PC-9 (cell line): ENCODE results near the gene B3GNT5. TPM values are rescaled to one million over a fixed set of nuclear protein-coding genes. Genes with fewer than 3 reads are reported as not detected.

Experiments used
- BruUV-seq: library from RNA; stranded (reverse); fragments of 400-500 nt; replicated peaks from 2 replicates; lab custom pipeline; 2021; lab: Mats Ljungman, UMichigan
- CTCF ChIA-PET: fragments of 300-600 bp; sonication (Branson Sonifier 250); formaldehyde crosslinking; loops from one replicate; lab custom pipeline; 2022; ENCODE audit warnings: antibody characterized with exemption; lab: Charles Lee
- POLR2A ChIA-PET: fragments of 300-600 bp; sonication (Branson Sonifier 250); formaldehyde crosslinking; loops from one replicate; lab custom pipeline; 2022; ENCODE audit warnings: antibody characterized with exemption; ENCODE audit not compliant: unreplicated experiment; lab: Charles Lee
- DNase-seq, 2 experiments: peaks; one replicate each; pipeline versions ENCODE4 v3.0.0 to v3.0.0-alpha.2; 2015 to 2022; ENCODE audit warnings: mixed read lengths in 1 of 2
- H2AFZ ChIP-seq: fragments of 200-600 bp; sonication (generic); 2 replicates; pipeline ENCODE4 v1.8.1; 2017; ENCODE audit warnings: antibody characterized with exemption
- H3F3A ChIP-seq: fragments of 200-600 bp; sonication (generic); 2 replicates; pipeline ENCODE4 v1.8.1; 2017; ENCODE audit warnings: antibody characterized with exemption, mild to moderate bottlenecking, low read depth; ENCODE audit not compliant: insufficient read depth
- H3K27ac ChIP-seq: fragments of 200-600 bp; sonication (generic); 2 replicates; pipeline ENCODE4 v1.6.1; 2016; ENCODE audit warnings: mixed run types
- H3K27me3 ChIP-seq: fragments of 200-600 bp; sonication (generic); 2 replicates; pipeline ENCODE4 v1.6.1; 2016; ENCODE audit warnings: low read depth, mixed run types; ENCODE audit not compliant: insufficient read depth
- H3K36me3 ChIP-seq: fragments of 200-600 bp; sonication (generic); 2 replicates; pipeline ENCODE4 v1.6.1; 2016; ENCODE audit warnings: low read depth, mixed run types
- H3K4me1 ChIP-seq: fragments of 200-600 bp; sonication (generic); replicated peaks from 2 replicates; pipeline ENCODE4 v1.6.1; 2016; ENCODE audit warnings: mixed run types; ENCODE audit not compliant: insufficient read depth
- H3K4me2 ChIP-seq: fragments of 200-600 bp; sonication (generic); 2 replicates; pipeline ENCODE4 v1.6.1; 2017; ENCODE audit warnings: mixed run types
- H3K4me3 ChIP-seq: fragments of 200-600 bp; sonication (generic); 2 replicates; pipeline ENCODE4 v1.6.1; 2016; ENCODE audit warnings: mixed run types
- H3K79me2 ChIP-seq: fragments of 200-600 bp; sonication (generic); 2 replicates; pipeline ENCODE4 v1.6.1; 2017; ENCODE audit warnings: low read depth, mixed run types
- H3K9me2 ChIP-seq: fragments of 200-600 bp; sonication (generic); 2 replicates; pipeline ENCODE4 v1.8.1; 2017; ENCODE audit warnings: mild to moderate bottlenecking; ENCODE audit not compliant: insufficient read depth
- H3K9me3 ChIP-seq: fragments of 200-600 bp; sonication (generic); 2 replicates; pipeline ENCODE4 v1.8.1; 2016; ENCODE audit warnings: low read depth; ENCODE audit not compliant: insufficient read depth
- H4K20me1 ChIP-seq: fragments of 200-600 bp; sonication (generic); 2 replicates; pipeline ENCODE4 v1.8.1; 2017; ENCODE audit not compliant: insufficient read depth
- CTCF ChIP-seq: fragments of 200-600 bp; sonication (generic); conservative IDR thresholded peaks from 2 replicates; pipeline ENCODE4 v1.6.1; 2017; ENCODE audit warnings: mixed run types, antibody characterized with exemption, mild to moderate bottlenecking, moderate library complexity
- EZH2 ChIP-seq: fragments of 200-600 bp; sonication (generic); IDR thresholded peaks from 2 replicates; pipeline ENCODE4 v1.8.0; 2017; ENCODE audit warnings: antibody characterized with exemption, low read depth
- intact Hi-C: fragments of 100-400 bp; cut with micrococcal nuclease; formaldehyde crosslinking; loops from one replicate; pipeline ENCODE4 v1.10.0; 2022; ENCODE audit not compliant: unreplicated experiment
- total RNA-seq: library from RNA; stranded (reverse); gene quantifications from 2 replicates; pipeline ENCODE4 v1.2.3, GENCODE V29; 2021

B3GNT5 gene
- total RNA-seq, 1 experiment from 2014 or later: 30.7 TPM

DNA sequence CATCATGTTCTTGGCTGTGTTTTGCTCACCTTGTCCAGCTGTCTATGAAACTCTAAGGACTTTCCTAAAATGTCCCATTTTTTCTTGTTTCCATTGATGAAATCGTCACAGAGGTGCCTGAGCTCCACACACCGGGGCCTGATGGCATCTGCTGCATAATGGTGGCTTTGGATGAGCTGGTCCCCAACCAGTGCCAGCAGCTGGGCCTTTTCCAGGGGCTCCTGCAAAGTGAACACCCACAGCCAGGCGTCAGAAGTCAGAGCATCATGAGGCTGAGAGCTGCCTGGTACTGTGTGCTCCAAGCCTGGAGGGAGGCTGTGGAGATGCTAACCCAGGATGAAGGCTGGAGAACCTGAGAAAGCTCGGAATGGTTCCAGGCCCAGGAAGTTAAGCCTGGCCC, 46.9 kb downstream of the B3GNT5 start:
- Histone ChIP-seq H3K79me2 (no peaks in the 10 kb centered on the region), H3K36me3 (peaks cover 20% of the 10 kb centered on the region), H3K9me2 (no peaks in the 10 kb centered on the region), H4K20me1 (no peaks in the 10 kb centered on the region), H3F3A (peaks cover 18% of the 10 kb centered on the region), H3K4me3 (no peak overlapping the region), H3K4me1 (peaks cover 55% of the 10 kb centered on the region), H3K4me2 (no peak overlapping the region), H3K27me3 (no peaks in the 10 kb centered on the region), H3K9me3 (no peaks in the 10 kb centered on the region; the same call in 1 of the 2 replicates), H2AFZ (no peak overlapping the region), H3K27ac (no peak overlapping the region)
- POLR2A ChIA-PET: no interaction called here
- no peak for DNase-seq
- CTCF ChIA-PET: no interaction called here
- BruUV-seq: no TSS peak
- no peak for TF ChIP-seq CTCF
- TF ChIP-seq EZH2: no peak
- intact Hi-C loops: no loop called here

GRCh38 chr3:183300996-183301562, 48.0 kb downstream of the B3GNT5 start:
- TF ChIP-seq CTCF (no peak), EZH2 (no peak)
- H3K4me2 ChIP-seq: no peak overlapping the region
- H4K20me1 ChIP-seq: no peaks in the 10 kb centered on the region
- no peak overlapping the region for H2AFZ ChIP-seq
- H3K27me3 ChIP-seq: no peaks in the 10 kb centered on the region
- ChIA-PET CTCF (no interaction called here), POLR2A (no interaction called here)
- peaks cover 54% of the 10 kb centered on the region for H3K4me1 ChIP-seq
- H3K9me2 ChIP-seq: no peaks in the 10 kb centered on the region
- intact Hi-C loops: no loop called here
- H3K36me3 ChIP-seq: peaks cover 19% of the 10 kb centered on the region
- H3K9me3 ChIP-seq: no peaks in the 10 kb centered on the region
- no peak overlapping the region for H3K27ac ChIP-seq
- DNase-seq: no peak
- H3K79me2 ChIP-seq: no peaks in the 10 kb centered on the region
- no peak overlapping the region for H3K4me3 ChIP-seq
- no TSS peak for BruUV-seq
- H3F3A ChIP-seq: peaks cover 15% of the 10 kb centered on the region

- no peaks in the 10 kb centered on the region for H3K27me3 ChIP-seq
- H3K4me1 ChIP-seq: peaks cover 57% of the 10 kb centered on the region
- DNase-seq: no peak
- H3K79me2 ChIP-seq: no peaks in the 10 kb centered on the region
- TF ChIP-seq EZH2 (no peak), CTCF (no peak)
- no peak overlapping the region for H3K27ac ChIP-seq
- H3K4me3 ChIP-seq: no peak overlapping the region
- peaks cover 9% of the 10 kb centered on the region; the same call in 1 of the 2 replicates for H3K36me3 ChIP-seq
- no peak overlapping the region for H2AFZ ChIP-seq
- H3K9me2 ChIP-seq: no peaks in the 10 kb centered on the region
- CTCF ChIA-PET: no interaction called here
- no peaks in the 10 kb centered on the region for H3K9me3 ChIP-seq
- peaks cover 19% of the 10 kb centered on the region for H3F3A ChIP-seq
- POLR2A ChIA-PET: no interaction called here
- intact Hi-C loops: no loop called here
- no peak overlapping the region for H3K4me2 ChIP-seq
- H4K20me1 ChIP-seq: no peaks in the 10 kb centered on the region
- BruUV-seq: no TSS peak
These were observed 49.0 kb downstream of the B3GNT5 start for GRCh38 chr3:183301937-183302580.
